ENCODE data around the gene SLC22A8. TPM values are rescaled to one million over a fixed set of nuclear protein-coding genes. Genes with fewer than 3 reads are reported as not detected.
A peak's percentile ranks its signal among the peaks of the same experiment; 100 is the strongest.

The SLC22A8 gene
- total RNA-seq, 1 experiment from 2014 or later: not detected

- no peak overlapping the region for H3K4me3 ChIP-seq (ENCODE audit: low read depth in 2 of 2, low read length in 2 of 2)
- intact Hi-C loops (cut with micrococcal nuclease; ENCODE audit: unreplicated experiment): no loop called here
- H3K27ac ChIP-seq (ENCODE audit: low read length): no peak overlapping the region
- H3K27me3 ChIP-seq (ENCODE audit: control insufficient read depth, insufficient read depth, low read length): peaks cover 2% of the 10 kb centered on the region; the same call in 1 of the 2 replicates
- in situ Hi-C loops (cut with HindIII; ENCODE audit: low pct_unique_long_range_greater_than_20kb, low sequenced_read_pairs): no loop called here
- ChIA-PET POLR2A (no interaction called here), CTCF (no interaction called here)
- H3K9me3 ChIP-seq (ENCODE audit: control insufficient read depth, insufficient read depth, low read depth, low read length): no peaks in the 10 kb centered on the region
- H3K4me1 ChIP-seq (ENCODE audit: control insufficient read depth, insufficient read depth, low read length): no peaks in the 10 kb centered on the region
- H3K36me3 ChIP-seq (ENCODE audit: control insufficient read depth, insufficient read depth, low read length): no peaks in the 10 kb centered on the region
- no TSS peak for BruUV-seq (replicated peaks)
- no peak for TF ChIP-seq TCF7L2 (IDR thresholded peaks at IDR 0.05; ENCODE audit: low read depth, low read length)
- no peak for TF ChIP-seq REST (IDR thresholded peaks at IDR 0.05; ENCODE audit: insufficient read depth in 1 of 2, low read depth in 2 of 2, low read length in 1 of 2)
- TF ChIP-seq POLR2AphosphoS5 (IDR thresholded peaks at IDR 0.05; ENCODE audit: low read depth, low read length): no peak
- no peak for TF ChIP-seq SIN3A (IDR thresholded peaks at IDR 0.05; ENCODE audit: borderline replicate concordance, insufficient read depth, low read depth, low read length)
- no peak for TF ChIP-seq CTCF (IDR thresholded peaks at IDR 0.05)
- DNase-seq (ENCODE audit: low read depth, low spot score) (no peak), ATAC-seq (no peak)
Measured at GRCh38 chr11:62981743-62982142, 33.9 kb downstream of the SLC22A8 start.

- in situ Hi-C loops (cut with HindIII; ENCODE audit: low pct_unique_long_range_greater_than_20kb, low sequenced_read_pairs): no loop called here
- BruUV-seq (replicated peaks): no TSS peak
- H3K4me1 ChIP-seq (ENCODE audit: control insufficient read depth, insufficient read depth, low read length): no peaks in the 10 kb centered on the region
- H3K36me3 ChIP-seq (ENCODE audit: control insufficient read depth, insufficient read depth, low read length): no peaks in the 10 kb centered on the region
- H3K9me3 ChIP-seq (ENCODE audit: control insufficient read depth, insufficient read depth, low read depth, low read length): no peaks in the 10 kb centered on the region
- no peak overlapping the region for H3K4me3 ChIP-seq (ENCODE audit: low read depth in 2 of 2, low read length in 2 of 2)
- H3K27ac ChIP-seq (ENCODE audit: low read length): no peak overlapping the region
- ChIA-PET POLR2A (no interaction called here), CTCF (no interaction called here)
- no peak for ATAC-seq
- H3K27me3 ChIP-seq (ENCODE audit: control insufficient read depth, insufficient read depth, low read length): no peaks in the 10 kb centered on the region; the same call in 1 of the 2 replicates
- intact Hi-C loops (cut with micrococcal nuclease; ENCODE audit: unreplicated experiment): no loop called here
- no peak for DNase-seq (ENCODE audit: low read depth, low spot score)
- TF ChIP-seq TCF7L2 (IDR thresholded peaks at IDR 0.05; ENCODE audit: low read depth, low read length) (no peak), SIN3A (IDR thresholded peaks at IDR 0.05; ENCODE audit: borderline replicate concordance, insufficient read depth, low read depth, low read length) (no peak), POLR2AphosphoS5 (IDR thresholded peaks at IDR 0.05; ENCODE audit: low read depth, low read length) (no peak), CTCF (IDR thresholded peaks at IDR 0.05) (no peak), REST (IDR thresholded peaks at IDR 0.05; ENCODE audit: insufficient read depth in 1 of 2, low read depth in 2 of 2, low read length in 1 of 2) (peak; percentile 87 to 90)
Measured at GRCh38 chr11:62980133-62980760, 35.4 kb downstream of the SLC22A8 start.

Measured in Panc1 (cell line).